ENCODE data around the gene MMS19.

DNA sequence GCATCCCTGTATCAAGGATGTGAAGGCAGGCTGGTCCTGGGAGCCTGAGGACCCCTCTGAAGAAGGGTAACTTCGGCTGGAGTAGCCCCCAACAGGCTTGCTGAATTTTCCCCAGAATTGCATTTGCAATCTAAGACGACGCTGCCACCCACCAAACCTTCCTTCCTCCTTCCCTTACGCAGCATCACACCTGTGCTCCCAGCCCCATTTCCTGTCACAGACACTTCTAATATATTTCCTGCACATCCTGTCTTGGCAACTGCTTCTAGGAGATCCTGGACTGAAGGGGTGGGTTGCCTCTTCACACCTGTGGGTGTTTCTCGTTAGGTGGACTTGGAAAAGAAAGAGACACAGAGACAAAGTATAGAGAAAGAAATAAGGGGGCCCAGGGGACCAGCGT, 81.7 kb downstream of the MMS19 start:
- TF ChIP-seq, protein P1, sequence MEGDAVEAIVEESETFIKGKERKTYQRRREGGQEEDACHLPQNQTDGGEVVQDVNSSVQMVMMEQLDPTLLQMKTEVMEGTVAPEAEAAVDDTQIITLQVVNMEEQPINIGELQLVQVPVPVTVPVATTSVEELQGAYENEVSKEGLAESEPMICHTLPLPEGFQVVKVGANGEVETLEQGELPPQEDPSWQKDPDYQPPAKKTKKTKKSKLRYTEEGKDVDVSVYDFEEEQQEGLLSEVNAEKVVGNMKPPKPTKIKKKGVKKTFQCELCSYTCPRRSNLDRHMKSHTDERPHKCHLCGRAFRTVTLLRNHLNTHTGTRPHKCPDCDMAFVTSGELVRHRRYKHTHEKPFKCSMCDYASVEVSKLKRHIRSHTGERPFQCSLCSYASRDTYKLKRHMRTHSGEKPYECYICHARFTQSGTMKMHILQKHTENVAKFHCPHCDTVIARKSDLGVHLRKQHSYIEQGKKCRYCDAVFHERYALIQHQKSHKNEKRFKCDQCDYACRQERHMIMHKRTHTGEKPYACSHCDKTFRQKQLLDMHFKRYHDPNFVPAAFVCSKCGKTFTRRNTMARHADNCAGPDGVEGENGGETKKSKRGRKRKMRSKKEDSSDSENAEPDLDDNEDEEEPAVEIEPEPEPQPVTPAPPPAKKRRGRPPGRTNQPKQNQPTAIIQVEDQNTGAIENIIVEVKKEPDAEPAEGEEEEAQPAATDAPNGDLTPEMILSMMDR (IDR thresholded peaks at IDR 0.05; ENCODE audit: low read depth, low read length, poor library complexity, severe bottlenecking), result no peak
- no peak for TF ChIP-seq EZH2phosphoT487 (IDR thresholded peaks at IDR 0.05; ENCODE audit: borderline replicate concordance, low read length)
